Endothelial cell of umbilical vein (primary cell): ENCODE measurements around the gene MT3.
A peak's percentile ranks its signal among the peaks of the same experiment; 100 is the strongest.

Experiments used
- EZH2 ChIP-seq: IDR thresholded peaks from 2 replicates; pipeline ENCODE4 v1.6.1; 2012; ENCODE audit warnings: borderline replicate concordance, low read depth, mild to moderate bottlenecking, moderate library complexity, low read length, inconsistent platforms; ENCODE audit not compliant: severe bottlenecking
- POLR2A ChIP-seq: IDR thresholded peaks from 2 replicates; pipeline ENCODE4 v1.6.1; 2012; ENCODE audit warnings: low read depth, mild to moderate bottlenecking, control low read depth, low read length
- POLR2AphosphoS5 ChIP-seq: IDR thresholded peaks from 2 replicates; pipeline ENCODE4 v1.6.1; 2012; ENCODE audit warnings: low read depth, mild to moderate bottlenecking, control low read depth, low read length, moderate library complexity; ENCODE audit not compliant: insufficient read depth
- TF ChIP-seq, protein P1 (sequence below), 2 donors: IDR thresholded peaks; 1 replicate in 1 of 2; 2 replicates in 1 of 2; pipeline ENCODE4 v1.5.1; 2011; ENCODE audit warnings: low read length in 2 of 2, mild to moderate bottlenecking in 2 of 2, moderate library complexity in 2 of 2, control low read depth in 1 of 2, inconsistent platforms in 1 of 2, low read depth in 1 of 2; ENCODE audit not compliant: insufficient read depth in 1 of 2; ENCODE audit errors: extremely low read depth in 1 of 2
- TF ChIP-seq, protein P2 (sequence below): IDR thresholded peaks from 2 replicates; pipeline ENCODE4 v1.6.1; 2011; ENCODE audit not compliant: insufficient read depth, insufficient read length

DNA sequence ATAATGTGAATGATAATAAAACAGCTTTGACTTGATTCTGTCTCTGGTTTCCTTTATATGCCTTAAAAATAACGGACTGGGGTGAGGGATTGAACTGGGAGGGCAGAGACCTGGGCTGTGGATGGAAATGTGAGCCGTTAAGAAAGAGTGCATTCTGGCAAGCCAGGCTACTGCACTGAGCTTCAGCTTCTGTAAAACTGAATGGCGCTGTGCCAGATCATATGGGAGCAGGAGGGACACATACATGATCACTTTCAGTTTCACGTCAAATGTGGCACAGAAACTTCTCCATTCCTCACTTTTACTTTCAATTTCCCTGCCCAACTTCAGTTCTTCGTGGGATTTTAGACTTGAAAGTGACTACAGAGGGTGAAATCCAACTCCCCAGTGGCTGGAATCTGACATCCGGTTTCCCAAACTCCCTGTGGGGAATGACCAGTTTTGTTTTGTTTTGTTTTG, 20.2 kb downstream of the MT3 start:
- TF ChIP-seq POLR2AphosphoS5 (peak; percentile 55), POLR2A (peak; percentile 72), EZH2 (no peak)
- TF ChIP-seq, protein P1, sequence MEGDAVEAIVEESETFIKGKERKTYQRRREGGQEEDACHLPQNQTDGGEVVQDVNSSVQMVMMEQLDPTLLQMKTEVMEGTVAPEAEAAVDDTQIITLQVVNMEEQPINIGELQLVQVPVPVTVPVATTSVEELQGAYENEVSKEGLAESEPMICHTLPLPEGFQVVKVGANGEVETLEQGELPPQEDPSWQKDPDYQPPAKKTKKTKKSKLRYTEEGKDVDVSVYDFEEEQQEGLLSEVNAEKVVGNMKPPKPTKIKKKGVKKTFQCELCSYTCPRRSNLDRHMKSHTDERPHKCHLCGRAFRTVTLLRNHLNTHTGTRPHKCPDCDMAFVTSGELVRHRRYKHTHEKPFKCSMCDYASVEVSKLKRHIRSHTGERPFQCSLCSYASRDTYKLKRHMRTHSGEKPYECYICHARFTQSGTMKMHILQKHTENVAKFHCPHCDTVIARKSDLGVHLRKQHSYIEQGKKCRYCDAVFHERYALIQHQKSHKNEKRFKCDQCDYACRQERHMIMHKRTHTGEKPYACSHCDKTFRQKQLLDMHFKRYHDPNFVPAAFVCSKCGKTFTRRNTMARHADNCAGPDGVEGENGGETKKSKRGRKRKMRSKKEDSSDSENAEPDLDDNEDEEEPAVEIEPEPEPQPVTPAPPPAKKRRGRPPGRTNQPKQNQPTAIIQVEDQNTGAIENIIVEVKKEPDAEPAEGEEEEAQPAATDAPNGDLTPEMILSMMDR (IDR thresholded peaks at IDR 0.05; ENCODE audit: extremely low read depth in 1 of 2, insufficient read depth in 1 of 2, low read depth in 1 of 2, low read length in 2 of 2): no peak
- TF ChIP-seq, protein P2, sequence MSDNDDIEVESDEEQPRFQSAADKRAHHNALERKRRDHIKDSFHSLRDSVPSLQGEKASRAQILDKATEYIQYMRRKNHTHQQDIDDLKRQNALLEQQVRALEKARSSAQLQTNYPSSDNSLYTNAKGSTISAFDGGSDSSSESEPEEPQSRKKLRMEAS: no peak
